Measurements from ENCODE around the gene TENM4. TPM values are rescaled to one million over a fixed set of nuclear protein-coding genes. Genes with fewer than 3 reads are reported as not detected.

Gene TENM4
- total and polyA plus RNA-seq, 2 of the 13 experiments (the other 11 are each of a cell fraction or from before 2014, with no cell fraction given), result not detected

GRCh38 chr11:79439410-79439885 lies 1.4 kb downstream of the TENM4 start:
- 24% methylated on average over 17 of the region's 24 CpGs for WGBS (ENCODE audit: low lambda C conversion rate)
- ChIA-PET CTCF (ENCODE audit: low intra/inter-chr PET ratio, low total read pairs) (no interaction called here), POLR2A (no interaction called here)
- Histone ChIP-seq H3K27ac (ENCODE audit: extremely low read length, insufficient read depth, low read length) (no peak overlapping the region), H4K20me1 (ENCODE audit: insufficient read depth, low read length) (no peaks in the 10 kb centered on the region), H3K4me3 (replicated peaks in 1 of 3; ENCODE audit: insufficient read depth in 1 of 3, low read depth in 2 of 3, low read length in 3 of 3) (no peak overlapping the region), H3K27me3 (ENCODE audit: control insufficient read depth in 1 of 2, insufficient read depth in 2 of 2, low read length in 2 of 2) (peaks cover 3 to 58% of the 10 kb centered on the region in 2 experiments), H3K4me2 (ENCODE audit: low read depth, low read length) (no peak overlapping the region), H3K79me2 (ENCODE audit: insufficient read depth, low read length) (no peaks in the 10 kb centered on the region), H2AFZ (ENCODE audit: low read length) (no peak overlapping the region), H3K4me1 (ENCODE audit: insufficient read depth, low read length) (no peaks in the 10 kb centered on the region), H3K36me3 (replicated peaks in 1 of 2; ENCODE audit: control insufficient read depth in 1 of 2, insufficient read depth in 2 of 2, low read length in 2 of 2) (no peaks in the 10 kb centered on the region), H3K9ac (ENCODE audit: insufficient read depth, low read depth, low read length) (no peak overlapping the region), H3K9me3 (ENCODE audit: low read length) (no peaks in the 10 kb centered on the region)
- FAIRE-seq, result no peak
- TF ChIP-seq EZH2 (conservative IDR thresholded peaks at IDR 0.05; ENCODE audit: low read depth, low read length) (peak; percentile 82; the same call in 1 of the 2 replicates), YEATS2 (CRISPR knock-in tag; IDR thresholded peaks at IDR 0.05; ENCODE audit: borderline replicate concordance) (no peak)
- ATAC-seq, result no peak
- no peak for DNase-seq (ENCODE audit: low spot score)
- in situ Hi-C loops (cut with HindIII; ENCODE audit: extremely low pct_ligation_motif_present, low pct_unique_long_range_greater_than_20kb), result no loop called here
- no TSS peak for BruUV-seq (replicated peaks)
- intact Hi-C loops (cut with micrococcal nuclease; ENCODE audit: unreplicated experiment), result no loop called here

GRCh38 chr11:79438631-79439409 lies 2.0 kb downstream of the TENM4 start:
- ChIA-PET CTCF (ENCODE audit: low intra/inter-chr PET ratio, low total read pairs) (no interaction called here), POLR2A (no interaction called here)
- TF ChIP-seq MTF2 (CRISPR knock-in tag; IDR thresholded peaks at IDR 0.05; ENCODE audit: borderline replicate concordance), result no peak
- TF ChIP-seq NFYB (CRISPR knock-in tag; IDR thresholded peaks at IDR 0.05), result no peak
- TF ChIP-seq ZFY (CRISPR knock-in tag; IDR thresholded peaks at IDR 0.05), result no peak
- TF ChIP-seq DR1 (CRISPR knock-in tag; IDR thresholded peaks at IDR 0.05), result no peak
- TF ChIP-seq IKZF4 (CRISPR knock-in tag; IDR thresholded peaks at IDR 0.05; ENCODE audit: borderline replicate concordance, low read depth, not compliant biosample characterization), result no peak
- TF ChIP-seq ZNF580 (CRISPR knock-in tag; IDR thresholded peaks at IDR 0.05; ENCODE audit: borderline replicate concordance, low read depth), result no peak
- WGBS (ENCODE audit: low lambda C conversion rate), result 33% methylated on average over 20 of the region's 41 CpGs
- in situ Hi-C loops (cut with HindIII; ENCODE audit: extremely low pct_ligation_motif_present, low pct_unique_long_range_greater_than_20kb) (no loop called here), intact Hi-C loops (cut with micrococcal nuclease; ENCODE audit: unreplicated experiment) (no loop called here)
- Histone ChIP-seq H3K79me2 (ENCODE audit: insufficient read depth, low read length) (no peaks in the 10 kb centered on the region), H3K36me3 (replicated peaks in 1 of 2; ENCODE audit: control insufficient read depth in 1 of 2, insufficient read depth in 2 of 2, low read length in 2 of 2) (no peaks in the 10 kb centered on the region), H3K9me3 (ENCODE audit: low read length) (no peaks in the 10 kb centered on the region), H4K20me1 (ENCODE audit: insufficient read depth, low read length) (no peaks in the 10 kb centered on the region), H3K27me3 (ENCODE audit: control insufficient read depth in 1 of 2, insufficient read depth in 2 of 2, low read length in 2 of 2) (peaks cover 3 to 58% of the 10 kb centered on the region in 2 experiments), H3K4me2 (ENCODE audit: low read depth, low read length) (no peak overlapping the region), H3K4me1 (ENCODE audit: insufficient read depth, low read length) (no peaks in the 10 kb centered on the region), H3K27ac (ENCODE audit: extremely low read length, insufficient read depth, low read length) (no peak overlapping the region), H3K4me3 (replicated peaks in 1 of 3; ENCODE audit: insufficient read depth in 1 of 3, low read depth in 2 of 3, low read length in 3 of 3) (no peak overlapping the region), H2AFZ (ENCODE audit: low read length) (no peak overlapping the region), H3K9ac (ENCODE audit: insufficient read depth, low read depth, low read length) (no peak overlapping the region)
- no TSS peak for BruUV-seq (replicated peaks)
- FAIRE-seq, result no peak
- ATAC-seq, result no peak
- no peak for DNase-seq (ENCODE audit: low spot score)

All from HepG2 (cell line).